ENCODE results near the gene IRGQ.

IRGQ gene

DNA sequence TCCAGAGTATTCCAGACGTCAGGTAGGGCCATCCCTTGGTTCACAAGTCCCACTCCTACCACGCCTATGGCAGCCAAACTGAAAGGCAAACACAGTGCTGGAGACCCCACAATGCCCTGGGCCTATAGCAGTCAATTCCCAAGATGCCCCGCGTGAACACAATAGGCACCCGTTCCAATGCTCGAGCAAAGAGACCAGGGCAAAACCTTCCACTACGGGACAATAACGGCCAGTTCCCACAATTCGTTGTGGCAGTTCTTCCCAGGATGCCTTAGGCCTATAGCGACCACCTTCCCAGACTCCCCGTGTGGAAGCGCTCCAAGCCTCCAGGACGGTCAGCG is 23.0 kb upstream of the IRGQ start (continued):
- TF ChIP-seq, protein P1, sequence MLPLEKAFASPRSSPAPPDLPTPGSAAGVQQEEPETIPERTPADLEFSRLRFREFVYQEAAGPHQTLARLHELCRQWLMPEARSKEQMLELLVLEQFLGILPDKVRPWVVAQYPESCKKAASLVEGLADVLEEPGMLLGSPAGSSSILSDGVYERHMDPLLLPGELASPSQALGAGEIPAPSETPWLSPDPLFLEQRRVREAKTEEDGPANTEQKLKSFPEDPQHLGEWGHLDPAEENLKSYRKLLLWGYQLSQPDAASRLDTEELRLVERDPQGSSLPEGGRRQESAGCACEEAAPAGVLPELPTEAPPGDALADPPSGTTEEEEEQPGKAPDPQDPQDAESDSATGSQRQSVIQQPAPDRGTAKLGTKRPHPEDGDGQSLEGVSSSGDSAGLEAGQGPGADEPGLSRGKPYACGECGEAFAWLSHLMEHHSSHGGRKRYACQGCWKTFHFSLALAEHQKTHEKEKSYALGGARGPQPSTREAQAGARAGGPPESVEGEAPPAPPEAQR (tag by site-specific recombination; IDR thresholded peaks at IDR 0.05) = no peak; the same call in 1 of the 2 replicates
- TF ChIP-seq RBAK (tag by site-specific recombination; IDR thresholded peaks at IDR 0.05) (no peak), SALL2 (tag by site-specific recombination; IDR thresholded peaks at IDR 0.05; ENCODE audit: borderline replicate concordance) (no peak), KLF16 (tag by site-specific recombination; IDR thresholded peaks at IDR 0.05) (no peak; the same call in 1 of the 2 replicates), ZNF404 (tag by site-specific recombination; IDR thresholded peaks at IDR 0.05) (no peak), ZNF561 (tag by site-specific recombination; IDR thresholded peaks at IDR 0.05; ENCODE audit: borderline replicate concordance) (no peak), ZNF23 (tag by site-specific recombination; IDR thresholded peaks at IDR 0.05; ENCODE audit: borderline replicate concordance) (no peak), PRDM1 (tag by site-specific recombination; IDR thresholded peaks at IDR 0.05) (no peak), ZNF140 (tag by site-specific recombination; IDR thresholded peaks at IDR 0.05) (no peak), ZNF621 (tag by site-specific recombination; IDR thresholded peaks at IDR 0.05) (no peak), YY2 (tag by site-specific recombination; IDR thresholded peaks at IDR 0.05) (no peak), ZBTB48 (tag by site-specific recombination; IDR thresholded peaks at IDR 0.05) (peak; percentile 92), ZNF701 (tag by site-specific recombination; IDR thresholded peaks at IDR 0.05) (no peak), ZBTB1 (tag by site-specific recombination; IDR thresholded peaks at IDR 0.05) (no peak), HOXC10 (CRISPR knock-in tag; IDR thresholded peaks at IDR 0.05) (no peak), ZNF391 (tag by site-specific recombination; IDR thresholded peaks at IDR 0.05; ENCODE audit: borderline replicate concordance, low read depth) (no peak), ZNF433 (tag by site-specific recombination; IDR thresholded peaks at IDR 0.05; ENCODE audit: low read depth) (no peak), ZNF558 (tag by site-specific recombination; IDR thresholded peaks at IDR 0.05) (no peak), ZNF747 (tag by site-specific recombination; IDR thresholded peaks at IDR 0.05) (no peak), OSR2 (tag by site-specific recombination; IDR thresholded peaks at IDR 0.05) (no peak), ZBTB21 (tag by site-specific recombination; IDR thresholded peaks at IDR 0.05) (peak; percentile 79), SP7 (tag by site-specific recombination; IDR thresholded peaks at IDR 0.05) (0 out of 2 replicates have a peak, but pooled peaks have one; percentile 30)
- TF ChIP-seq, protein P2, sequence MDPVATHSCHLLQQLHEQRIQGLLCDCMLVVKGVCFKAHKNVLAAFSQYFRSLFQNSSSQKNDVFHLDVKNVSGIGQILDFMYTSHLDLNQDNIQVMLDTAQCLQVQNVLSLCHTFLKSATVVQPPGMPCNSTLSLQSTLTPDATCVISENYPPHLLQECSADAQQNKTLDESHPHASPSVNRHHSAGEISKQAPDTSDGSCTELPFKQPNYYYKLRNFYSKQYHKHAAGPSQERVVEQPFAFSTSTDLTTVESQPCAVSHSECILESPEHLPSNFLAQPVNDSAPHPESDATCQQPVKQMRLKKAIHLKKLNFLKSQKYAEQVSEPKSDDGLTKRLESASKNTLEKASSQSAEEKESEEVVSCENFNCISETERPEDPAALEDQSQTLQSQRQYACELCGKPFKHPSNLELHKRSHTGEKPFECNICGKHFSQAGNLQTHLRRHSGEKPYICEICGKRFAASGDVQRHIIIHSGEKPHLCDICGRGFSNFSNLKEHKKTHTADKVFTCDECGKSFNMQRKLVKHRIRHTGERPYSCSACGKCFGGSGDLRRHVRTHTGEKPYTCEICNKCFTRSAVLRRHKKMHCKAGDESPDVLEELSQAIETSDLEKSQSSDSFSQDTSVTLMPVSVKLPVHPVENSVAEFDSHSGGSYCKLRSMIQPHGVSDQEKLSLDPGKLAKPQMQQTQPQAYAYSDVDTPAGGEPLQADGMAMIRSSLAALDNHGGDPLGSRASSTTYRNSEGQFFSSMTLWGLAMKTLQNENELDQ (tag by site-specific recombination; IDR thresholded peaks at IDR 0.05; ENCODE audit: low read depth) = no peak
- TF ChIP-seq, protein P3, sequence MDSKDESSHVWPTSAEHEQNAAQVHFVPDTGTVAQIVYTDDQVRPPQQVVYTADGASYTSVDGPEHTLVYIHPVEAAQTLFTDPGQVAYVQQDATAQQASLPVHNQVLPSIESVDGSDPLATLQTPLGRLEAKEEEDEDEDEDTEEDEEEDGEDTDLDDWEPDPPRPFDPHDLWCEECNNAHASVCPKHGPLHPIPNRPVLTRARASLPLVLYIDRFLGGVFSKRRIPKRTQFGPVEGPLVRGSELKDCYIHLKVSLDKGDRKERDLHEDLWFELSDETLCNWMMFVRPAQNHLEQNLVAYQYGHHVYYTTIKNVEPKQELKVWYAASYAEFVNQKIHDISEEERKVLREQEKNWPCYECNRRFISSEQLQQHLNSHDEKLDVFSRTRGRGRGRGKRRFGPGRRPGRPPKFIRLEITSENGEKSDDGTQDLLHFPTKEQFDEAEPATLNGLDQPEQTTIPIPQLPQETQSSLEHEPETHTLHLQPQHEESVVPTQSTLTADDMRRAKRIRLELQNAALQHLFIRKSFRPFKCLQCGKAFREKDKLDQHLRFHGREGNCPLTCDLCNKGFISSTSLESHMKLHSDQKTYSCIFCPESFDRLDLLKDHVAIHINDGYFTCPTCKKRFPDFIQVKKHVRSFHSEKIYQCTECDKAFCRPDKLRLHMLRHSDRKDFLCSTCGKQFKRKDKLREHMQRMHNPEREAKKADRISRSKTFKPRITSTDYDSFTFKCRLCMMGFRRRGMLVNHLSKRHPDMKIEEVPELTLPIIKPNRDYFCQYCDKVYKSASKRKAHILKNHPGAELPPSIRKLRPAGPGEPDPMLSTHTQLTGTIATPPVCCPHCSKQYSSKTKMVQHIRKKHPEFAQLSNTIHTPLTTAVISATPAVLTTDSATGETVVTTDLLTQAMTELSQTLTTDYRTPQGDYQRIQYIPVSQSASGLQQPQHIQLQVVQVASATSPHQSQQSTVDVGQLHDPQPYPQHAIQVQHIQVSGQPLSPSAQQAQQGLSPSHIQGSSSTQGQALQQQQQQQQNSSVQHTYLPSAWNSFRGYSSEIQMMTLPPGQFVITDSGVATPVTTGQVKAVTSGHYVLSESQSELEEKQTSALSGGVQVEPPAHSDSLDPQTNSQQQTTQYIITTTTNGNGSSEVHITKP (tag by site-specific recombination; IDR thresholded peaks at IDR 0.05) = no peak
- TF ChIP-seq, protein P4, sequence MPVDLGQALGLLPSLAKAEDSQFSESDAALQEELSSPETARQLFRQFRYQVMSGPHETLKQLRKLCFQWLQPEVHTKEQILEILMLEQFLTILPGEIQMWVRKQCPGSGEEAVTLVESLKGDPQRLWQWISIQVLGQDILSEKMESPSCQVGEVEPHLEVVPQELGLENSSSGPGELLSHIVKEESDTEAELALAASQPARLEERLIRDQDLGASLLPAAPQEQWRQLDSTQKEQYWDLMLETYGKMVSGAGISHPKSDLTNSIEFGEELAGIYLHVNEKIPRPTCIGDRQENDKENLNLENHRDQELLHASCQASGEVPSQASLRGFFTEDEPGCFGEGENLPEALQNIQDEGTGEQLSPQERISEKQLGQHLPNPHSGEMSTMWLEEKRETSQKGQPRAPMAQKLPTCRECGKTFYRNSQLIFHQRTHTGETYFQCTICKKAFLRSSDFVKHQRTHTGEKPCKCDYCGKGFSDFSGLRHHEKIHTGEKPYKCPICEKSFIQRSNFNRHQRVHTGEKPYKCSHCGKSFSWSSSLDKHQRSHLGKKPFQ (tag by site-specific recombination; IDR thresholded peaks at IDR 0.05) = no peak
- TF ChIP-seq, protein P5, sequence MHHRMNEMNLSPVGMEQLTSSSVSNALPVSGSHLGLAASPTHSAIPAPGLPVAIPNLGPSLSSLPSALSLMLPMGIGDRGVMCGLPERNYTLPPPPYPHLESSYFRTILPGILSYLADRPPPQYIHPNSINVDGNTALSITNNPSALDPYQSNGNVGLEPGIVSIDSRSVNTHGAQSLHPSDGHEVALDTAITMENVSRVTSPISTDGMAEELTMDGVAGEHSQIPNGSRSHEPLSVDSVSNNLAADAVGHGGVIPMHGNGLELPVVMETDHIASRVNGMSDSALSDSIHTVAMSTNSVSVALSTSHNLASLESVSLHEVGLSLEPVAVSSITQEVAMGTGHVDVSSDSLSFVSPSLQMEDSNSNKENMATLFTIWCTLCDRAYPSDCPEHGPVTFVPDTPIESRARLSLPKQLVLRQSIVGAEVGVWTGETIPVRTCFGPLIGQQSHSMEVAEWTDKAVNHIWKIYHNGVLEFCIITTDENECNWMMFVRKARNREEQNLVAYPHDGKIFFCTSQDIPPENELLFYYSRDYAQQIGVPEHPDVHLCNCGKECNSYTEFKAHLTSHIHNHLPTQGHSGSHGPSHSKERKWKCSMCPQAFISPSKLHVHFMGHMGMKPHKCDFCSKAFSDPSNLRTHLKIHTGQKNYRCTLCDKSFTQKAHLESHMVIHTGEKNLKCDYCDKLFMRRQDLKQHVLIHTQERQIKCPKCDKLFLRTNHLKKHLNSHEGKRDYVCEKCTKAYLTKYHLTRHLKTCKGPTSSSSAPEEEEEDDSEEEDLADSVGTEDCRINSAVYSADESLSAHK (tag by site-specific recombination; IDR thresholded peaks at IDR 0.05) = no peak; the same call in 1 of the 2 replicates
- TF ChIP-seq, protein P6, sequence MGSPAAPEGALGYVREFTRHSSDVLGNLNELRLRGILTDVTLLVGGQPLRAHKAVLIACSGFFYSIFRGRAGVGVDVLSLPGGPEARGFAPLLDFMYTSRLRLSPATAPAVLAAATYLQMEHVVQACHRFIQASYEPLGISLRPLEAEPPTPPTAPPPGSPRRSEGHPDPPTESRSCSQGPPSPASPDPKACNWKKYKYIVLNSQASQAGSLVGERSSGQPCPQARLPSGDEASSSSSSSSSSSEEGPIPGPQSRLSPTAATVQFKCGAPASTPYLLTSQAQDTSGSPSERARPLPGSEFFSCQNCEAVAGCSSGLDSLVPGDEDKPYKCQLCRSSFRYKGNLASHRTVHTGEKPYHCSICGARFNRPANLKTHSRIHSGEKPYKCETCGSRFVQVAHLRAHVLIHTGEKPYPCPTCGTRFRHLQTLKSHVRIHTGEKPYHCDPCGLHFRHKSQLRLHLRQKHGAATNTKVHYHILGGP (tag by site-specific recombination; IDR thresholded peaks at IDR 0.05) = no peak
